Sigmoid colon (tissue), 4 donors: ENCODE data around the gene ZNF217.
A peak's percentile ranks its signal among the peaks of the same experiment; 100 is the strongest.

Experiments used
- EP300 ChIP-seq, 4 donors: sonication (generic); formaldehyde crosslinking; IDR thresholded peaks; one replicate each; pipeline ENCODE4 v1.6.1; 2017; ENCODE audit warnings: antibody characterized with exemption in 4 of 4
- POLR2A ChIP-seq, 2 donors: fragments of 450-650 bp; IDR thresholded peaks; one replicate each; pipeline ENCODE4 v1.6.1; 2016; ENCODE audit warnings: antibody characterized with exemption in 2 of 2, mild to moderate bottlenecking in 2 of 2, moderate library complexity in 2 of 2
- POLR2AphosphoS5 ChIP-seq, 4 donors: sonication (generic); formaldehyde crosslinking; IDR thresholded peaks; one replicate each; pipeline ENCODE4 v1.6.1; 2017; ENCODE audit warnings: antibody characterized with exemption in 4 of 4
- TF ChIP-seq, protein P1 (sequence below), 4 experiments: fragments of 450-650 bp in 3 of 4; fragments of 200-600 bp in 1 of 4; IDR thresholded peaks; one replicate each; pipeline ENCODE4 v1.5.1; 2016 to 2019; ENCODE audit warnings: antibody characterized with exemption in 4 of 4, mild to moderate bottlenecking in 3 of 4, moderate library complexity in 2 of 4

DNA sequence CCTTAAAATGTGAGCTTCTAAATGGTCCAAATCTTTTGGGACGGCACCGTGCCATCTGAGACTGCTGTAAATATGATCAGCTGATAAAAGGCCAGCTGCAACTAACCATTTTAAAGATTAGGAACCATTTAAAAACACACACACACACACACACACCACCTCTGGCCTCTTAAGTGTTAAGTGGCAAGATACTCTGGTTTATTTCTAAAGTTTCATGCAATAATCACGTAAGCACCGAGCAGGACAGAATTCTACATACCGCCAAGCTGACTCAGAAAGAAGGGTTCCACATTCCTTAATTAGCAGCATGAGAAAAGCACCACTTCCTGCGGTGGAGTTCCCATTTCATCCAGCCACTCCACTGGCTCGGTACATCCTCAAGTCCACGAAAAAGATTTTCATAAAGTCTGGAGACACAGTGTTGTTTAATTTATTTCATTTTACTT is 17.8 kb upstream of the ZNF217 start:
- TF ChIP-seq, protein P1, sequence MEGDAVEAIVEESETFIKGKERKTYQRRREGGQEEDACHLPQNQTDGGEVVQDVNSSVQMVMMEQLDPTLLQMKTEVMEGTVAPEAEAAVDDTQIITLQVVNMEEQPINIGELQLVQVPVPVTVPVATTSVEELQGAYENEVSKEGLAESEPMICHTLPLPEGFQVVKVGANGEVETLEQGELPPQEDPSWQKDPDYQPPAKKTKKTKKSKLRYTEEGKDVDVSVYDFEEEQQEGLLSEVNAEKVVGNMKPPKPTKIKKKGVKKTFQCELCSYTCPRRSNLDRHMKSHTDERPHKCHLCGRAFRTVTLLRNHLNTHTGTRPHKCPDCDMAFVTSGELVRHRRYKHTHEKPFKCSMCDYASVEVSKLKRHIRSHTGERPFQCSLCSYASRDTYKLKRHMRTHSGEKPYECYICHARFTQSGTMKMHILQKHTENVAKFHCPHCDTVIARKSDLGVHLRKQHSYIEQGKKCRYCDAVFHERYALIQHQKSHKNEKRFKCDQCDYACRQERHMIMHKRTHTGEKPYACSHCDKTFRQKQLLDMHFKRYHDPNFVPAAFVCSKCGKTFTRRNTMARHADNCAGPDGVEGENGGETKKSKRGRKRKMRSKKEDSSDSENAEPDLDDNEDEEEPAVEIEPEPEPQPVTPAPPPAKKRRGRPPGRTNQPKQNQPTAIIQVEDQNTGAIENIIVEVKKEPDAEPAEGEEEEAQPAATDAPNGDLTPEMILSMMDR (IDR thresholded peaks at IDR 0.05): no peak
- no peak for TF ChIP-seq EP300 (IDR thresholded peaks at IDR 0.05)
- TF ChIP-seq POLR2A (IDR thresholded peaks at IDR 0.05): no peak
- peak in 3 of 4 donors; percentile 31 to 67 (median 50) for TF ChIP-seq POLR2AphosphoS5 (IDR thresholded peaks at IDR 0.05)
